ENCODE data around the gene RNF41.

DNA sequence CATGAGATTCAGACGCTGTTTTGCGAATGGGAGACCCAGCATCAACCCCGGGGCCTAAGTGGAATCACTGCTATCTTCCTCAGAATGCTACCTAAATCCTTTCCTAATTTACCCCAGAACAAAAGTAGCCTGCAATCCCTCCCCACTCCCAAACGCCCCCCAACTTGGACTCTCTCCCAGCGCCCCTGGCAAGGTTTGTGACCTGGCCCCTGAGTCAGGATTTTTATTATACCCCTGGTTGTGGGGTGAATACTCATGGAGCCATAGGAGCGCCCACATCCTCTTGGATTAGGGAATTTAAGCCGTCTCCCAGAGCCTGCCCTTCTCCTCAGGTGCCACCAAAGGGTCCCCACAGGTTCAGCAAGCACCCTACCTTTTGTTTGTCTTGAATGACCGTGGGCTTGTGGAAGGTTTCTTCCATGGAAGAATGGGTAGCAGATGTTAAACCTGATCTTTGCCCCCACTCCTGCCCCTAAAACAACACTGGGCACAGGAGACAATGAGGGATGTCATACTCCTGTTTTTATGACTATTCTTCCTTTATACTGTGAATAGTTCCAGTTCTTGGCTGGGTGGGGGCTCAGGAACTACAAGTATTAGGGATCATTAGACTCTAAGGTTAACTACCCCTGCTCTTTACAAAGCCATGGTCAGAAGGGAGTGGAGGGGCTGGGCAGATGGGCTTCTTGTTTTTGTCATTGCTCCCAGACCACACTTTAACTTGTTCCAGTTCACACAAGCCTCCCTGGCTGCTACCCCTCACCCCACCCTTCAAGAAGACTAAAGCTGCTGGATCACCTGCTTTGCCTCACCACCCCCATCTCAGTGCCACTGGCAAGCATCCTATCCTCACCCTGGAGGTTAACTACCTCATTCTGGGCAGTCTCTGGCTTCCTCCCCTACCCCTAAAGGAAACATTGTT, 68.7 kb downstream of the RNF41 start:
- no peak for TF ChIP-seq EZH2 (IDR thresholded peaks at IDR 0.05; ENCODE audit: borderline replicate concordance, low read depth, low read length, severe bottlenecking)
- no peak for TF ChIP-seq POLR2A (IDR thresholded peaks at IDR 0.05; ENCODE audit: low read depth, low read length)
- TF ChIP-seq, protein P1, sequence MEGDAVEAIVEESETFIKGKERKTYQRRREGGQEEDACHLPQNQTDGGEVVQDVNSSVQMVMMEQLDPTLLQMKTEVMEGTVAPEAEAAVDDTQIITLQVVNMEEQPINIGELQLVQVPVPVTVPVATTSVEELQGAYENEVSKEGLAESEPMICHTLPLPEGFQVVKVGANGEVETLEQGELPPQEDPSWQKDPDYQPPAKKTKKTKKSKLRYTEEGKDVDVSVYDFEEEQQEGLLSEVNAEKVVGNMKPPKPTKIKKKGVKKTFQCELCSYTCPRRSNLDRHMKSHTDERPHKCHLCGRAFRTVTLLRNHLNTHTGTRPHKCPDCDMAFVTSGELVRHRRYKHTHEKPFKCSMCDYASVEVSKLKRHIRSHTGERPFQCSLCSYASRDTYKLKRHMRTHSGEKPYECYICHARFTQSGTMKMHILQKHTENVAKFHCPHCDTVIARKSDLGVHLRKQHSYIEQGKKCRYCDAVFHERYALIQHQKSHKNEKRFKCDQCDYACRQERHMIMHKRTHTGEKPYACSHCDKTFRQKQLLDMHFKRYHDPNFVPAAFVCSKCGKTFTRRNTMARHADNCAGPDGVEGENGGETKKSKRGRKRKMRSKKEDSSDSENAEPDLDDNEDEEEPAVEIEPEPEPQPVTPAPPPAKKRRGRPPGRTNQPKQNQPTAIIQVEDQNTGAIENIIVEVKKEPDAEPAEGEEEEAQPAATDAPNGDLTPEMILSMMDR (IDR thresholded peaks at IDR 0.05; ENCODE audit: extremely low read depth in 1 of 2, insufficient read depth in 1 of 2, low read depth in 1 of 2, low read length in 2 of 2), result no peak
- TF ChIP-seq FOS (IDR thresholded peaks at IDR 0.05; ENCODE audit: borderline replicate concordance, insufficient read depth, low read length), result no peak
- TF ChIP-seq MYC (IDR thresholded peaks at IDR 0.05; ENCODE audit: low read depth, low read length), result no peak
- TF ChIP-seq POLR2AphosphoS5 (IDR thresholded peaks at IDR 0.05; ENCODE audit: insufficient read depth, low read depth, low read length), result no peak

All from endothelial cell of umbilical vein (primary cell).